GM10266 (cell line): ENCODE results near the gene ZNF860.

ENCODE experiments used
- DNase-seq: peaks from one replicate; pipeline ENCODE4 v3.0.0; 2012; ENCODE audit errors: extremely low spot score
- TF ChIP-seq, protein P1 (sequence below): IDR thresholded peaks from 2 replicates; pipeline ENCODE4 v1.5.1; 2012; ENCODE audit warnings: mild to moderate bottlenecking, low read depth; ENCODE audit not compliant: control insufficient read depth, insufficient read depth; ENCODE audit errors: missing control alignments

Gene ZNF860

DNA sequence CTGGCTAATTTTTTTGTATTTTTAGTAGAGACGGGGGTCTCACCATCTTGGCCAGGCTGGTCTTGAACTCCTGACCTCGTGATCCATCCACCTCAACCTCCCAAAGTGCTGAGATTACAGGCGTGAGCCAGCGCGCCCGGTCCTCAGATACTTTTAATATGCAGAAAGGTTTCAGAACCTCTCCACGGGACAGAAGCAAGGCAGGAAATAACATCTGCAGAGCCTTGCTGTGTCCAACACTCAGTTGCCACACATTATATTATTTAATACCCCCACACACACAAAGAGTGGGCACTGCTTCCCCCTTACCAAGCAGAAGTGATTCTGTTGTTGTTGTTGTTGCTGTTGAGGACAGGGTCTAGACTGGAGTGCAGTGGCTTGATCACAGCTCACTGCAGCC, 28.5 kb upstream of the ZNF860 start:
- DNase-seq: no peak
- TF ChIP-seq, protein P1, sequence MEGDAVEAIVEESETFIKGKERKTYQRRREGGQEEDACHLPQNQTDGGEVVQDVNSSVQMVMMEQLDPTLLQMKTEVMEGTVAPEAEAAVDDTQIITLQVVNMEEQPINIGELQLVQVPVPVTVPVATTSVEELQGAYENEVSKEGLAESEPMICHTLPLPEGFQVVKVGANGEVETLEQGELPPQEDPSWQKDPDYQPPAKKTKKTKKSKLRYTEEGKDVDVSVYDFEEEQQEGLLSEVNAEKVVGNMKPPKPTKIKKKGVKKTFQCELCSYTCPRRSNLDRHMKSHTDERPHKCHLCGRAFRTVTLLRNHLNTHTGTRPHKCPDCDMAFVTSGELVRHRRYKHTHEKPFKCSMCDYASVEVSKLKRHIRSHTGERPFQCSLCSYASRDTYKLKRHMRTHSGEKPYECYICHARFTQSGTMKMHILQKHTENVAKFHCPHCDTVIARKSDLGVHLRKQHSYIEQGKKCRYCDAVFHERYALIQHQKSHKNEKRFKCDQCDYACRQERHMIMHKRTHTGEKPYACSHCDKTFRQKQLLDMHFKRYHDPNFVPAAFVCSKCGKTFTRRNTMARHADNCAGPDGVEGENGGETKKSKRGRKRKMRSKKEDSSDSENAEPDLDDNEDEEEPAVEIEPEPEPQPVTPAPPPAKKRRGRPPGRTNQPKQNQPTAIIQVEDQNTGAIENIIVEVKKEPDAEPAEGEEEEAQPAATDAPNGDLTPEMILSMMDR: no peak

DNA sequence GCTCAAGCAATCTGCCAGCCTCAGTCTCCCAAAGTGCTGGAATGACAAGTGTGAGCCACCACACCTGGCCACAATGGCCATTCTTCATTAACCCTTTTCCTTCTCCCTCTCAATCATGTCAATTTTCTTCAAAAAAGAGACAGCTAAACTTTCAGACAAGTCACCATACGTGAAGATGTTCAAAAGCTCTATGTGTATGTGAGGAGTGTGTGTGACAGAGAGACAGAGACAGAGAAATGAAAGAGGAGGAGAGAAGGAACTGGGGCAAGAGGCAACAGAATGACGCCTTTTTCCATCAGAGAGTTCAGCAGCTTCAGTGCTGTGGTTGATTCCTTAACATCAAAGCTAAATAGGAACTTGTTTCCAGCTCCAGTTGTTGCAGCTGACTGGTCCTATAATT, 27.9 kb upstream of the ZNF860 start:
- TF ChIP-seq, protein P1: no peak
- no peak for DNase-seq

DNA sequence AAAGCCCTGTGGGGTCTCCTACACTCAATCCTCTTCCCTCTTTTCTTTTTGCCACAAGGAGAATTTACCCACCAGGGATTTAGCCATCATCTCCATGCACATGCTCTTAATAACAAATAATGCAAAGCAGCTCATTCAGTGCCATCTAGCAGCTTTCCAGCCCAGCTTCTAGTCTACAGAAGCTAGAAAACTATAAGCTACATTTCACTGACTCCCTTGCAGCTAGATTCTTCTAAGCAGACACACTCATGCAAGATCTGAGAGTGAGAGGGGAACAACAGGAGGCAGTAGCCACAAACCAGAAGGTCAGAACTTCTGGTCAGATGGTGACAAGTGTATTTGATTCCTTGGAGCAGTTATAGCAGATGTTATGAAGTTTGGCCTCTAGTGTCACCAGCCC, 26.0 kb upstream of the ZNF860 start:
- TF ChIP-seq, protein P1: no peak
- DNase-seq: no peak

DNA sequence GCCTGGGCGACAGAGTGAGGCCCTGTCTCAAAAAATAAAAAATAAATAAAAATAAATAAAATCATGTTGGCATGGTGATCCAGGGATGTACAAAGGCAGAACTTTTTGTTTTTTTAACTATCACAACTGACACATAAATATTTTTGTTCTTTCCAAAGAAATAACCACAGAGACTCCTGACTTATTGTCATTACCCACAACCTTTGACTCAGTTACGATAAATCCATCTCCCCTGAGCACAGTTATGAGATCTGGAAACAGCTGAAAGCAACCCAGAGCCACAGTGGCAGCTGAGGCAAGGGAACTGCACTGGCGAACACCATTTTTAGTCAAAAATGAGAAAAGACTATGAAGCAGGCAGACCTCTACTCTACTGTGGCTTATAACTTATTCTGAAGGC, 24.4 kb upstream of the ZNF860 start:
- no peak for DNase-seq
- TF ChIP-seq, protein P1: no peak

DNA sequence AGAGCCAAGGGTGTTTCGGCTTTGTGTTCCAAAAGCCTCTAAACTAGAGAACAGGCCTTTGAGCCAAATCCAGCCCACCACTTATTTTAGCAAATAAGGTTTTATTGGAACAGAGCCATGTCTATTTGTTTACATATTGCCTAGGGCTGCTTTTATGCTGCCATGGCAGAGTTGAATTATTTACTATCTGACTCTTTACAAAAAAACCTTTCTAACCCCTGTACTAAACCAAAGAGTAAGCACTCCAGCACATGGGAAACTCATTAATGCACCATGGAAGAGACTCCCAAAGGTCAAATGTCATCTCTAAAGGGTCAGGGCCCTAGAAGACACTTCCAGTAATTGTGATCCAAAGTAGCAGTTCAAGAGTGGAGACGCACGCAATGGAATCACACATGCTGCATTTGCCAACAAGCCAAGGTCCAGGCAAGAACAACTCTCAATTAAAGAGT, 22.8 kb upstream of the ZNF860 start:
- DNase-seq: no peak

DNA sequence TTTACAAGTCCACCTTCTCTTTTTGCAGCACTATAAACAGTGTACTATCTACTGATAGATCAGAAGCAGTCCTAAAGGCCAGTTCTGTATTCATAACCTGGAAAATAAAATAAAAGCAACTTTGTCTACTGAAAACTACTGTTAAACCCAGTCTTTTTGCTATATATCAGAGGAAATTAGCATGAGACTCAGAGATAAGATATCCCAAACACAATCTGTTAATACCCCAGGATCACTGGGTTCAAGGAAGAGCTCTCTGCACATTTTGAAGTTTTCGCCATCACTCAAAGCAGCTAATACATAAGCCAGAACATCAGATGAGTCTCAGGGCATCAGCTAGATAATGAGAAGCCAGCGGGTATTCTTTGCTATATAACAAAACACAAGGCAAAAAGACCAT, 22.3 kb upstream of the ZNF860 start:
- no peak for DNase-seq
- TF ChIP-seq, protein P1: no peak

More for the DNA sequence above, 22.8 kb upstream of the ZNF860 start:
- TF ChIP-seq, protein P1: no peak

DNA sequence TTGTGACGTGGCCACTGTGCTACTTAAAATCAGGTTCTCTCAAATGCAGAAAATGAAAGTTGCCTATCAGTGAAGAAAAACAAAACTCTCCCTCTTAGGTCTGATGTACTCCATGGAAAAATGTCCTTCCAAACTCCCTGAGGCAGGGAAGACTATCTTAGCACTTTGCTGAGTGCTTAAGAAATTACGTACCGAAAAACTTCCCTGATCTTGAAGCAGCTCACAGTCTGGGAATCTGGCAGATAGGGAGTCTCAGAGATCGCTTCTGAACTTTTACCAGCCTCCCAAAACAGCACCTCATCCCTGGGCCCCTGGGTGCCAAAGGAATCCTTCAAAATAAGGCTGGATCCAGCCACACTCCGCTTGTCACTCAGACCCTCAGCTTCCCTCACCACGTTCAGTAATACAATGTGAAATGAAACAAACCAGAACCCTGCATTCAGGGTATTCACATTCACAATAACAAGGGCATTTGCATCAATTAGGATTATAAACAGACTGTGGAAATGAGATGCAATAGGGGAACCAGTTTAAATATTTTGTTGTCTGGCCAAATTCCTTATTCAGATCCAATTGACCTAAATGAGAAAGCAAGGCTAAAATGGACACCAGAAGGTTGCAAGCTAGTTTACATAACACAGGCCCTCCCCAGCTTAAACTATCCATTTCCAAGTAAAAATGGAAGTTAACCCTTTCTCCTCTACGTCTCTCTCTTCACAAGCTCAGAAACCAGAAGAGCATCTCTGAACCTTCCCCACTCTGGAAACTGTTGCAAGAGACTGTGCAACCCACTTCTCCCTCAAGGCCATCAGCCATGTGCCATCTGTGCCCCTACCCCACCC, 21.4 kb upstream of the ZNF860 start:
- TF ChIP-seq, protein P1: no peak
- no peak for DNase-seq
